Neural cell (in vitro differentiated cells): Measurements from ENCODE around the gene TMEM140. TPM values are rescaled to one million over a fixed set of nuclear protein-coding genes. Genes with fewer than 3 reads are reported as not detected.

Experiments
- H2AFZ ChIP-seq: fragments of 200-600, 300-800 bp; sonication (generic), shearing (Covaris generic); 2 replicates; pipeline ENCODE4 v1.6.0; 2014; ENCODE audit warnings: low read depth, mild to moderate bottlenecking, antibody characterized with exemption, low read length, moderate library complexity
- H3F3A ChIP-seq: fragments of 200-600 bp; shearing (Covaris generic); 2 replicates; pipeline ENCODE4 v1.6.1; 2016; ENCODE audit warnings: mild to moderate bottlenecking, moderate library complexity, mixed read lengths, antibody characterized with exemption, low read length; ENCODE audit not compliant: insufficient read depth, poor library complexity, severe bottlenecking
- H3K27ac ChIP-seq: fragments of 200-600, 300-800 bp; sonication (generic), shearing (Covaris generic); 2 replicates; pipeline ENCODE4 v1.5.1; 2014; ENCODE audit warnings: mild to moderate bottlenecking, low read length, moderate library complexity
- H3K27me3 ChIP-seq: fragments of 300-800, 200-600 bp; sonication (generic), shearing (Covaris generic); 2 replicates; pipeline ENCODE4 v1.6.0; 2014; ENCODE audit warnings: mild to moderate bottlenecking, low read depth, low read length, moderate library complexity; ENCODE audit not compliant: insufficient read depth
- H3K36me3 ChIP-seq: fragments of 300-800, 200-600 bp; sonication (generic), shearing (Covaris generic); 2 replicates; pipeline ENCODE4 v1.5.1; 2014; ENCODE audit warnings: mild to moderate bottlenecking, antibody characterized with exemption, low read length, moderate library complexity; ENCODE audit not compliant: insufficient read depth
- H3K4me2 ChIP-seq: fragments of 300-800, 200-600 bp; sonication (generic), shearing (Covaris generic); 2 replicates; pipeline ENCODE4 v1.6.0; 2014; ENCODE audit warnings: mild to moderate bottlenecking, low read length
- H3K4me3 ChIP-seq: fragments of 300-800, 200-600 bp; sonication (generic), shearing (Covaris generic); 2 replicates; pipeline ENCODE4 v1.5.1; 2014; ENCODE audit warnings: mild to moderate bottlenecking, low read length, moderate library complexity
- H3K79me2 ChIP-seq: fragments of 200-600 bp; shearing (Covaris generic); replicated peaks from 2 replicates; pipeline ENCODE4 v1.6.0; 2014; ENCODE audit warnings: mild to moderate bottlenecking, low read length, moderate library complexity; ENCODE audit not compliant: insufficient read depth
- H3K9ac ChIP-seq: fragments of 300-800, 200-600 bp; sonication (generic), shearing (Covaris generic); 2 replicates; pipeline ENCODE4 v1.6.1; 2016; ENCODE audit warnings: mild to moderate bottlenecking, low read length, mixed read lengths
- H3K9me2 ChIP-seq: fragments of 200-600 bp; shearing (Covaris generic); 2 replicates; pipeline ENCODE4 v1.6.1; 2016; ENCODE audit warnings: mild to moderate bottlenecking, low read length, mixed read lengths; ENCODE audit not compliant: insufficient read depth
- H3K9me3 ChIP-seq: fragments of 200-600, 300-800 bp; sonication (generic), shearing (Covaris generic); 2 replicates; pipeline ENCODE4 v1.6.1; 2016; ENCODE audit warnings: mild to moderate bottlenecking, mixed run types, low read length, moderate library complexity, mixed read lengths
- H4K20me1 ChIP-seq: fragments of 200-600 bp; shearing (Covaris generic); 2 replicates; pipeline ENCODE4 v1.6.1; 2016; ENCODE audit warnings: mild to moderate bottlenecking, mixed run types; ENCODE audit not compliant: insufficient read depth
- CTCF ChIP-seq: fragments of 450-650 bp; IDR thresholded peaks from 2 replicates; pipeline ENCODE4 v1.5.1; 2014; ENCODE audit warnings: antibody characterized with exemption, mild to moderate bottlenecking, moderate library complexity; ENCODE audit not compliant: poor library complexity, severe bottlenecking
- EP300 ChIP-seq: fragments of 450-650 bp; conservative IDR thresholded peaks from 2 replicates; pipeline ENCODE4 v1.6.1; 2014; ENCODE audit warnings: antibody characterized with exemption, mild to moderate bottlenecking, moderate library complexity; ENCODE audit not compliant: poor library complexity, severe bottlenecking
- EZH2 ChIP-seq: fragments of 200-600, 300-800 bp; shearing (Covaris generic), sonication (generic); IDR thresholded peaks from 2 replicates; pipeline ENCODE4 v1.6.1; 2014; ENCODE audit warnings: antibody characterized with exemption, low read length, borderline replicate concordance, mild to moderate bottlenecking; ENCODE audit not compliant: insufficient read depth, poor library complexity, severe bottlenecking
- MXI1 ChIP-seq: fragments of 450-650 bp; conservative IDR thresholded peaks from 2 replicates; pipeline ENCODE4 v1.6.1; 2014; ENCODE audit warnings: antibody characterized with exemption, mild to moderate bottlenecking; ENCODE audit not compliant: poor library complexity, severe bottlenecking
- POLR2AphosphoS5 ChIP-seq: IDR thresholded peaks from 2 replicates; pipeline ENCODE4 v1.6.1; 2012
- RAD21 ChIP-seq: fragments of 450-650 bp; conservative IDR thresholded peaks from 2 replicates; pipeline ENCODE4 v1.6.1; 2014; ENCODE audit warnings: antibody characterized with exemption, mild to moderate bottlenecking, moderate library complexity
- SMC3 ChIP-seq: fragments of 450-650 bp; conservative IDR thresholded peaks from 2 replicates; pipeline ENCODE4 v1.6.1; 2014; ENCODE audit warnings: antibody characterized with exemption, mild to moderate bottlenecking, moderate library complexity; ENCODE audit not compliant: poor library complexity
- TAF1 ChIP-seq: IDR thresholded peaks from 2 replicates; pipeline ENCODE4 v1.6.1; 2012; ENCODE audit warnings: low read depth
- polyA plus RNA-seq: library from polyadenylated mRNA; depleted of rRNA; stranded (reverse); fragments of >200 nt; gene quantifications from 2 replicates; pipeline ENCODE4 v1.2.3, GENCODE V29; 2014
- TF ChIP-seq, protein P1 (sequence below): IDR thresholded peaks from 2 replicates; pipeline ENCODE4 v1.6.1; 2012; ENCODE audit warnings: borderline replicate concordance

TMEM140 gene
- polyA plus RNA-seq, 1 donor from 2014 or later, result 0.15 TPM

DNA sequence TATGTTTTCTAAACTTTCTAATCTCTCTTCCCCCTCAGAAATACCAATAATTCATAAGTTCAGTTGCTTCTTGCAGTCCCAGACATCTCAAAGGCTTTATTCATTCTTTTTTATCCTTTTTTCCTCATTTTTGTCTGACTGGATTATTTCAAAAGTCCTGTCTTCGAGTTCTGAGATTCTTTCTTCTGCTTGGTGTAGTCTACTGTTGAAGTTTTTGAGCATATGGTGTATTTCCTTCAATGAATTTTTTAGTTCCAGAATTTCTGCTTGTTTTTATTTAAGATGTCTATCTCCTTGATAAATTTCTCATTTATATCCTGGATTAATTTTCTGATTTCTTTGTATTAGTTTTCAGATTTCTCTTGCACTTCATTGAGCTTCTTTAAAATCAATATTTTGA is 8.4 kb downstream of the TMEM140 start:
- no peak overlapping the region for H2AFZ ChIP-seq
- H3K9ac ChIP-seq, result no peak overlapping the region
- H3K36me3 ChIP-seq, result no peaks in the 10 kb centered on the region
- H3F3A ChIP-seq, result no peaks in the 10 kb centered on the region
- no peak overlapping the region for H3K27ac ChIP-seq
- peaks cover 6% of the 10 kb centered on the region for H3K9me3 ChIP-seq
- no peak overlapping the region for H3K4me2 ChIP-seq
- H3K79me2 ChIP-seq, result no peaks in the 10 kb centered on the region
- no peaks in the 10 kb centered on the region for H3K27me3 ChIP-seq
- no peaks in the 10 kb centered on the region for H3K9me2 ChIP-seq
- no peak overlapping the region for H3K4me3 ChIP-seq
- H4K20me1 ChIP-seq, result no peaks in the 10 kb centered on the region
- TF ChIP-seq CTCF (no peak), EP300 (no peak), MXI1 (no peak), RAD21 (no peak), EZH2 (no peak), SMC3 (no peak)
- TF ChIP-seq, protein P1, sequence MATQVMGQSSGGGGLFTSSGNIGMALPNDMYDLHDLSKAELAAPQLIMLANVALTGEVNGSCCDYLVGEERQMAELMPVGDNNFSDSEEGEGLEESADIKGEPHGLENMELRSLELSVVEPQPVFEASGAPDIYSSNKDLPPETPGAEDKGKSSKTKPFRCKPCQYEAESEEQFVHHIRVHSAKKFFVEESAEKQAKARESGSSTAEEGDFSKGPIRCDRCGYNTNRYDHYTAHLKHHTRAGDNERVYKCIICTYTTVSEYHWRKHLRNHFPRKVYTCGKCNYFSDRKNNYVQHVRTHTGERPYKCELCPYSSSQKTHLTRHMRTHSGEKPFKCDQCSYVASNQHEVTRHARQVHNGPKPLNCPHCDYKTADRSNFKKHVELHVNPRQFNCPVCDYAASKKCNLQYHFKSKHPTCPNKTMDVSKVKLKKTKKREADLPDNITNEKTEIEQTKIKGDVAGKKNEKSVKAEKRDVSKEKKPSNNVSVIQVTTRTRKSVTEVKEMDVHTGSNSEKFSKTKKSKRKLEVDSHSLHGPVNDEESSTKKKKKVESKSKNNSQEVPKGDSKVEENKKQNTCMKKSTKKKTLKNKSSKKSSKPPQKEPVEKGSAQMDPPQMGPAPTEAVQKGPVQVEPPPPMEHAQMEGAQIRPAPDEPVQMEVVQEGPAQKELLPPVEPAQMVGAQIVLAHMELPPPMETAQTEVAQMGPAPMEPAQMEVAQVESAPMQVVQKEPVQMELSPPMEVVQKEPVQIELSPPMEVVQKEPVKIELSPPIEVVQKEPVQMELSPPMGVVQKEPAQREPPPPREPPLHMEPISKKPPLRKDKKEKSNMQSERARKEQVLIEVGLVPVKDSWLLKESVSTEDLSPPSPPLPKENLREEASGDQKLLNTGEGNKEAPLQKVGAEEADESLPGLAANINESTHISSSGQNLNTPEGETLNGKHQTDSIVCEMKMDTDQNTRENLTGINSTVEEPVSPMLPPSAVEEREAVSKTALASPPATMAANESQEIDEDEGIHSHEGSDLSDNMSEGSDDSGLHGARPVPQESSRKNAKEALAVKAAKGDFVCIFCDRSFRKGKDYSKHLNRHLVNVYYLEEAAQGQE, result no peak

GRCh38 chr7:135158141-135158655 is 10.3 kb downstream of the TMEM140 start:
- TF ChIP-seq SMC3, result no peak
- TF ChIP-seq EP300, result no peak
- no peak for TF ChIP-seq CTCF
- no peak for TF ChIP-seq EZH2
- TF ChIP-seq POLR2AphosphoS5, result no peak
- TF ChIP-seq MXI1, result no peak
- no peak for TF ChIP-seq RAD21
- TF ChIP-seq TAF1, result no peak
- TF ChIP-seq, protein P1, result no peak
- H2AFZ ChIP-seq, result no peak overlapping the region
- no peaks in the 10 kb centered on the region for H3K27me3 ChIP-seq
- H3F3A ChIP-seq, result no peaks in the 10 kb centered on the region
- H4K20me1 ChIP-seq, result no peaks in the 10 kb centered on the region
- H3K9me3 ChIP-seq, result peaks cover 6% of the 10 kb centered on the region
- no peaks in the 10 kb centered on the region for H3K9me2 ChIP-seq
- H3K27ac ChIP-seq, result no peak overlapping the region
- no peaks in the 10 kb centered on the region for H3K79me2 ChIP-seq
- no peak overlapping the region for H3K9ac ChIP-seq
- H3K36me3 ChIP-seq, result no peaks in the 10 kb centered on the region
- no peak overlapping the region for H3K4me3 ChIP-seq
- no peak overlapping the region for H3K4me2 ChIP-seq
